Measurements from ENCODE around the gene RASD1.

Gene RASD1

GRCh38 chr17:17496189-17497064 lies at the start of gene RASD1:
RASD1 (minus strand) TSS chr17:17496395; CDS start chr17:17496181, 214 bp downstream.
- no peak for FAIRE-seq

DNA sequence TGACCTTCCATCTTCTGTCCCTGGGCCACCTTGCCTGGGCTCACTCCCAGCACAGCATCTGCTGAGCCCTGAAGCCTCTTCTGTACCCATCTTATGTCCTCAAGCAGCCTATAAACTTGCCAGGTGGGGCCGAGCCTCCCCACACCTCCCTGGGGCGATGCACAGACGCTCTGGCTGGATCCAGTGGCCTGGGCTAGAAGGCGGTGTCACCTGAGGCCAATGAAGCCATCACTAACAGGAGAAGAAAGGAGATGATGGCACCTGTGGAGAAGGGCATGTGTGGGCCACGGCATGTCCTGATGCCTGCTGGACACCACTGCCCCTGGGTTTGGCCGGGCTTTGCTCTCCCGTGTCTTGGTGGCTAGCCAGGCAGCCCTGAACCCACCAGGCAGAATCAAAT lies 49.8 kb upstream of the RASD1 start:
- no peak for FAIRE-seq

DNA sequence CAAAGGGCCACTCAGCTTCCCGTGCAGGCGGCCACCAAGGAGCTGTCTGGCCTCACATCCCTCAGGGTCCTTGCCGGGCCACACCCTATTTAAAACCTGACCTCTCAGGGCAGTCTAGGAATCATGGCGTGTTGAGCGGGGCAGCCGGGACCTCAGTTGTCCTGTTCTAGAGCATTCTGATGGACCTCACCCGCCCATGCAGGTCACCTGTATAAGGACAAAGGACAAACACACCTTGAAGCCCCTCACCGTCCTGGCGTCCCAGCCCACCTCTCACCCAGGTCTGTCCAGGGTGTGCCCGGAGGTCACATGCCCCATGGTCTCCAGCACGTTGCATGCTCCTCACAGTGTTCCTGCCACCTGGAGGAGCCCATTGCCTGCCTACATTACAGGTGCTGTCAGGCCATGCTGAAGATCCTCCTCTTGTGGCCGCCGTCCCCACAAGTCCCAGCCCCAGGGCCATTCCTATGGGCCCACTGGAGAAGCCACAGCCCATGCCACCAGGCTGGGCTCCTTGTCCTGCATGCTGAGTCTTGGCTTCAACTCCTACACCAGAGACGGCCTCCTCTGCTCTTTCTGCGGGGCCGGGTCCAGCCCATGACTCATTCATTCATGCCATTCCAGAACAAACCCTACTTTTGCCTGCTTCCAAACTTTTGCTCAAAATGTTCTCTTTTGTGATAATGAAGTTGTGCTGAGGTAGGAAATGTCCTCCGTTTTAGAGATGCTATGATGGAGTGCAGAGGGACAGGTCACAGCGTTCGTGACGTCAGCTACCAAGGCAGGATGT lies 49.0 kb upstream of the RASD1 start:
- FAIRE-seq, result no peak

- no peak for FAIRE-seq
Measured at GRCh38 chr17:17542906-17543635, 46.9 kb upstream of the RASD1 start.

- FAIRE-seq, result no peak
Measured at GRCh38 chr17:17541640-17542001, 45.4 kb upstream of the RASD1 start.

- FAIRE-seq, result no peak
Measured at GRCh38 chr17:17540935-17541639, 44.9 kb upstream of the RASD1 start.

DNA sequence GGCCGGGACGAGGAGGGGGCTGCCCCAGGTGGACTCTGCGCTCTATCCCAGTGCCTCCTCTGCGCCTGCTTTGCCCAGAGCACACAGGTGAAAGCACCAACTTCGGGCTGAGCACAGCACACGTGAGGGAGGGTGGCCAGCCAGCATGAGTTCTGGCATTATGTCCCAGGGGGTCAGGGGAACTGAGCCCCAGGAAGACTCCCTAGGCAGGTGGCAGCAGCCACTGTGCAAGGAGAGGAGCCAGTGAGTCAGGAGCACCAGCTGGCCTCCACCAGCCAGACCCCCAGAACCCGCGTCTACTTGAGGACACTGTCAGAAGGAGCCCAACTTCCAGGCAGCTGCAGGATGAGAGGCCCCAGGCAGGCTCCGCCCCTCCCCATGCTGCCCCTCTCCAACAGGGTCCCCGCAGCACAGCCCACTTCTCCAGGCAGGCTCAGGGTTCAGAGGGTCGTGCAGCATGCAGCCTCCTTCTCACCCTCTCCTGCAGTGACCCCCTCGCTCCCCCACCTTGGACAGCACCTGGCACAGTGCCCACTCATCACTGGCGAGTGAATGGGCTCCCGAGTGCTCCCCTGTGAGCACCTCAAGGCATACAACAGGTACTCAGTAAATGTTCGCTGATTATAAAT lies 44.2 kb upstream of the RASD1 start:
- no peak for FAIRE-seq

GRCh38 chr17:17539591-17539990 lies 43.4 kb upstream of the RASD1 start:
- FAIRE-seq, result no peak

DNA sequence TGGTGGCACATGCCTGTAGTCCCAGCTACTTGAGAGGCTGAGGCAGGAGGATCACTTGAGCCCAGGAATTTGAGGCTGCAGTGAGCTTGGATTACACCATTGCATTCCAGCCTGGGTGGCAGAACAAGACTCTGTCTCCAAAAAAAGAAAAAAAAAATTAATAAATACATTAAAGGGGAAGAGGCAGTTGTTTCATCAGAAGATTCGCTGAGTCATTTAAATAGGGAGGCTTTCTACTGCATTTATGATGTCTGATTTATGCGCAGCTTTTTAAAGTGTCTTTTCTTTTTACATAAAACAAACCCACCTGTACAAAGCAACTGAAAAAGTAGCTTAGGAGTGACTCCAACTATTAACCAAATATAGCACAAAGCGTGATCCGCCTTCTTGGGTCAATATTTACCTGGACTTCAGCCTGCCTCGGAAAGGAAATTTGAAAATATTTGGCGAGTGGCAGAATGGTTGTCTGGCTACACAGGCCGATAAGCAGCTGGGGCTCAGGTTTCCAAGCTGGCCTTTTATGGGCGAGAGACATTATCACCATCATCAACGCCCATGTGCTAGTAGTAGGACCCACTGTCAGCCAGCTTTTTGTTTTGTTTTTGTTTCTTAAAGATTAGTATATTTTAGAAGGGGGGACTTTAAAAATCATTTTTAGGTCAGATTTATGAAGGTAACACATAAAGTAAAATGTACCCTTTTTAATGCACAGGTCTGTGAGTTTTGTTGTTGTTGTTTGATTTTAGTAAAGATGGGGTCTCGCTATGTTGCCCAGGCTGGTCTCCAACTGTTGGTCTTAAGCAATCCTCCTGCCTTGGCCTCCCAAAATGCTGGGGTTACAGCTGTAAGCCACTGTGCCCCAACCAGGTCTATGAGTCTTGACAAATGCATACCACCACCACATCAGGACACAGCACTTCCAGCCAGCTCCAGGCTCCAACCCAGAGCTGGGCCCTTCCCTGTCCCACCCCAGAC lies 42.5 kb upstream of the RASD1 start:
- no peak for FAIRE-seq

- no peak for FAIRE-seq
Measured at GRCh38 chr17:17537311-17538099, 41.3 kb upstream of the RASD1 start.

GRCh38 chr17:17536702-17537101 lies 40.5 kb upstream of the RASD1 start:
- no peak for FAIRE-seq

DNA sequence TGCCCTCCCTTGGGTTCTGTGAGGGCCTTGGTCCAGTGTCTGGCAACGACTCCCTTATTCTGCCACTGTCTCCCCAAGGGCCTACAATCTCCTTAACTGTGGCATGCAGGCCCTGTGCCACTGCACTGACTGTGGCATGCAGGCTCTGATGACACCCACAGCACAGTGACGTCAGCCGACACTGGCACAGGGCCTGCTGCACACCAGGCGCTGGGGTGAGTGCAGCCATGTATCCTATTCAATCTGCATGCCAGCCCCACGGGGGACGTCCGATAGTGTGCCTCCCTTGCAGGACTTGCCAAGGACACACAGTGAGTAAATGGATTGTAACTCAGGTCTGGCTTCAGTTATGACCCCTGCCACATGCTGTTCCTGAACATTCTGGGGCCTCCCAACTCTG lies 39.8 kb upstream of the RASD1 start:
- FAIRE-seq, result no peak

GRCh38 chr17:17533901-17534441 lies 37.8 kb upstream of the RASD1 start:
- FAIRE-seq, result no peak

DNA sequence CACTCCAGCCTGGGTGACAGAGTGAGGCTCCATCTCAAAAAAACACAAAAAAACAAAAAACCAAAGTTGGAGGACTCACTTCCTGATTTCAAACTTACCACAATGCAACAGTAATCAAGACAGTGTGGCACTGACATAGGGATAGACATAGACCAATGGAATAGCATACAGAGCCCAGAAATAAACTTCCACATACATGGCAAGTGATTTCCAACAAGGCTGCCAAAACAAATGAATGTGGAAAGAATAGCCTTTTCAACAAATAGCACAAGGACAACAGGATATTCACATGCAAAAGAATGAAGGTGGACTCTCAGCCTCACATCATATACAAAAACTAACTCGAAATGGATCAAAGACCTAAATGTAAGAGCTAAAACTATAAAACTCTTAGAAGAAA lies 36.8 kb upstream of the RASD1 start:
- no peak for FAIRE-seq

- FAIRE-seq, result no peak
Measured at GRCh38 chr17:17531156-17531555, 35.0 kb upstream of the RASD1 start.

DNA sequence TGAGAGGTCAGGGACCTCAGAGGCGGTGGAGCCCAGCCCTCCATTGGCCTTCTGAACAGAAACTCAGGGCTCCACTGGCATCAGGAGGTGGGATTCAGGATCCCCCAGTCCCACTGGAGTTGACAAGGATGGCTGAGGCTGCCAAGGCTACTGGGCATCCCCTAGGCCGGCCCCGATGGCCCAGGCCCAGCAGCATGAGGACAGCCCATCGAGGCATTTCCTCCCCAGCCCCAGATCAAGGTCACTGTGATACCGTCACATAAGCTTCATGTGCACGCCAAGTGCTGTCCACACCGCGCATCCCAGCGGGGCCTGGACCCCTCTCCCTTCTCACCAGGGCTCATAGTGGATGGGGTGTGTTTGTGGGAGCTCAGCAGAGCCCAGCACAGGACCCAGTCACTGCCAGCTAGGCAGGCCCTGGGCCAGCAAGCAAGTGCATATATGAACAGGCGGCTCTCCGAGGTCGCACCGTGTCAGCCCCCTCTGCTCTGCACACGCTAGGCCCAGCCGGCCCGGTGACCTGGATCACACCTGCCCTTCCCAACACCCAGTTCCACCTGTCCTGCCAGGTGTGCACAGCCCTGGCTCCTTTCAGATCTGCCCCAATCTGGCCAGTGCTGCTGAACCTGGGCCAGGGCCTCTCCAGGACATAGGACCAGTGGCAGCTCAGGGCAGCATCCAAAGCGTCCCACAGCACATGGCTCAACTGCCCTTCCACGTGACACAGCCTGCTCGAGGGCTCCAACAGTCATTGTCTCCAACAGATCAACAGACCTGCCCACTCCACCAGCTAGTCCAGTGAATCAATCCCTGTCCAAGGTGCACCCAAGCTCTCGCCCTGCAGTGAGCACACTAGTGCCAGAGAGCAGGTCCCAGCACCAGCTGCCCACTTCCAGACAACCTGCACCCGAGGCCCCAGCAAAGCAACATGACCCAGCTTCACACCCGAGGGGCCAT lies 32.8 kb upstream of the RASD1 start:
- FAIRE-seq, result no peak

DNA sequence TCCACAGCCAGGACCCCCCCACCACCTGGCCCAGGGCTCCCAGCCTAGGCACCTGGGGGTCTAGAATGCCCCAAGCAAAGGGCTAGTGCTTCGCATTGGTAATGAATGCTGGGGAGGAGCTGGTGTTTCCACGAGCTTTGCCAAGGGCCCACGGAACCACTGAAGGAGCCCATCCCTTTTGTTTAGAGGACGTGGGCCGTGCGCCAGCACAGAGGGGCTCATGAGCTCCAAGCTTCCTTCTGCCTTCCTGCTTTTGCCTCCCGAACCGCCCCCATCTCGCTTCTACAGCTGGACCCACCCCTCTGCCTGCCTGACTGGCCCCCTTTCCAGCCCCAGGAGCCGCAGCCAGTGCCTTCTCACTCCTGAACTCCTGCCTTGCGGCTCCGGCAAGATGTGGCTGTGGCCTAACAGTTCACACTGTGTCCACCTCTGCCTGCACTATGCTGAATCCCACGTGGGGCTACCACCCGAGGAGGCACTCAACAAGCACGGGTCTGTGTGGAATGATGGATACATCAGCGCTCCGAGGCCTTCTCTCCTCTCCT lies 31.8 kb upstream of the RASD1 start:
- no peak for FAIRE-seq

GRCh38 chr17:17527534-17527933 lies 31.3 kb upstream of the RASD1 start:
- no peak for FAIRE-seq
